Right lobe of liver (tissue), 4 donors: ENCODE results near the gene RNASEH2C.
A peak's percentile ranks its signal among the peaks of the same experiment; 100 is the strongest.

Experiments used
- POLR2A ChIP-seq: fragments of 450-650 bp; IDR thresholded peaks from one replicate; pipeline ENCODE4 v1.6.1; 2017; ENCODE audit warnings: antibody characterized with exemption, mild to moderate bottlenecking
- TF ChIP-seq, protein P1 (sequence below), 4 donors: fragments of 200-600 bp in 3 of 4; fragments of 450-650 bp in 1 of 4; IDR thresholded peaks; one replicate each; pipeline versions ENCODE4 v1.5.1 to v1.8.0; 2016 to 2022; ENCODE audit warnings: antibody characterized with exemption in 4 of 4, mild to moderate bottlenecking in 2 of 4
- donor health status: DM: no; HTN: no; CAD: no.
- donor health status: DM: no; HTN: no; CAD: no.
- donor health status: DM: no; HTN: yes; CAD: no.

DNA sequence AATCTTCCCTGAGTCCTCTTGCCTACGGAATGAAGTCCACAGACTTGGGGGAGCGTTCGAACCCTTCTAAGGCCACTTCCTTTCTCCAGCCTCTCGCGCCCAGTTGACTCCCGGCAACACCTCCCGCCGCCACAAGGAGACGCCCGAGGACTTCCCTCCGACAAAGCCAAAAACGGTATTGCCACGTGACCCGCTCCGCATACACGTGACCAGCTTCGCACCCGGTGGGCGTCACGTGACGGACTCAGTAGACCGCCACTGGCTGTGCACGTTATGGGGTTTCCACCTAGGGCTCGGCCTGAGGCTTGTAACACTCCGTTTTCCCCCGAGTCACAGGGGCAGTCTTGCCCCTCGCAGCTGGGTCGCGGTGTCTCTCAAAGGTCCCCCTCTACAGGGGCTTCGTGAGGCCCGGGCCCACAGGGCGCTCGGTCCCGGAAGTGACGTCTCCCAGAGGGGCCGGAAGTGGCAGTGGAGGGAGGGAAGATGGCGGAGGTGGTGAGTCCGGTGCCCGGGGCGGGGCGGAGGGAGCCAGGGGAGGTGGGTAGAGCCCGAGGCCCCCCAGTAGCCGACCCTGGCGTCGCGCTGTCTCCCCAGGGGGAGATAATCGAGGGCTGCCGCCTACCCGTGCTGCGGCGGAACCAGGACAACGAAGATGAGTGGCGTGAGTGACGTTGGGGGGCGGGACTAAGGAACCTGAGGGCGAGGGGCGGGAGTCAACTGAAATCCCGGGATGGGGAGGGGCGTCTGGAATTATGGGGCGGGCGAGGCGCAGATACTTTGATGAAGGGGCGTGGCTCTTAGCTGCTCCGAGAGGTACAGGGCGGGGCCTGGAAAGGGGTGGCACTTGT, 8.6 kb downstream of the RNASEH2C start, which contains the start of gene KAT5:
- TF ChIP-seq, protein P1, sequence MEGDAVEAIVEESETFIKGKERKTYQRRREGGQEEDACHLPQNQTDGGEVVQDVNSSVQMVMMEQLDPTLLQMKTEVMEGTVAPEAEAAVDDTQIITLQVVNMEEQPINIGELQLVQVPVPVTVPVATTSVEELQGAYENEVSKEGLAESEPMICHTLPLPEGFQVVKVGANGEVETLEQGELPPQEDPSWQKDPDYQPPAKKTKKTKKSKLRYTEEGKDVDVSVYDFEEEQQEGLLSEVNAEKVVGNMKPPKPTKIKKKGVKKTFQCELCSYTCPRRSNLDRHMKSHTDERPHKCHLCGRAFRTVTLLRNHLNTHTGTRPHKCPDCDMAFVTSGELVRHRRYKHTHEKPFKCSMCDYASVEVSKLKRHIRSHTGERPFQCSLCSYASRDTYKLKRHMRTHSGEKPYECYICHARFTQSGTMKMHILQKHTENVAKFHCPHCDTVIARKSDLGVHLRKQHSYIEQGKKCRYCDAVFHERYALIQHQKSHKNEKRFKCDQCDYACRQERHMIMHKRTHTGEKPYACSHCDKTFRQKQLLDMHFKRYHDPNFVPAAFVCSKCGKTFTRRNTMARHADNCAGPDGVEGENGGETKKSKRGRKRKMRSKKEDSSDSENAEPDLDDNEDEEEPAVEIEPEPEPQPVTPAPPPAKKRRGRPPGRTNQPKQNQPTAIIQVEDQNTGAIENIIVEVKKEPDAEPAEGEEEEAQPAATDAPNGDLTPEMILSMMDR (IDR thresholded peaks at IDR 0.05) = peak; percentile 94 to 99 (median 96)
- TF ChIP-seq POLR2A = peak; percentile 80
